IMR-90 (cell line): ENCODE measurements around the gene ATG7. TPM values are rescaled to one million over a fixed set of nuclear protein-coding genes. Genes with fewer than 3 reads are reported as not detected.

Source experiments
- ATAC-seq: fragments of 200-7000 bp; cut with Tn5 transposase; 2 replicates; pipeline ENCODE4 v1.9.1; 2020; ENCODE audit warnings: low read depth, mild to moderate bottlenecking, moderate library complexity
- BruUV-seq: library from RNA; stranded (reverse); fragments of 400-500 nt; replicated peaks from 2 replicates; lab custom pipeline; 2021; lab: Mats Ljungman, UMichigan
- CTCF ChIA-PET: fragments of 300-600 bp; formaldehyde crosslinking; extraction: SDS; loops from one replicate; lab custom pipeline; 2021; ENCODE audit warnings: antibody characterized with exemption; lab: Yijun Ruan, JAX
- POLR2A ChIA-PET: fragments of 300-600 bp; sonication (Branson Sonifier 250); formaldehyde crosslinking; loops from one replicate; lab custom pipeline; 2022; ENCODE audit warnings: antibody characterized with exemption; ENCODE audit not compliant: unreplicated experiment; lab: Charles Lee
- DNase-seq: peaks from one replicate; pipeline ENCODE4 v3.0.0; 2013
- H2AFZ ChIP-seq: replicated peaks from 2 replicates; pipeline ENCODE3; 2013; ENCODE audit warnings: low read length, mild to moderate bottlenecking; ENCODE audit not compliant: poor library complexity
- H2AK5ac ChIP-seq: 2 replicates; pipeline ENCODE4 v1.6.1; 2013; ENCODE audit warnings: low read depth, low read length, inconsistent platforms
- H2AK9ac ChIP-seq: replicated peaks from 2 replicates; pipeline ENCODE3; 2013; ENCODE audit warnings: mild to moderate bottlenecking, low read depth, low read length, moderate library complexity; ENCODE audit not compliant: poor library complexity
- H2BK120ac ChIP-seq: 2 replicates; pipeline ENCODE4 v1.6.1; 2013; ENCODE audit warnings: low read depth, low read length, inconsistent platforms
- H2BK15ac ChIP-seq: 3 replicates; pipeline ENCODE4 v1.6.1; 2013; ENCODE audit warnings: low read depth, low read length, inconsistent platforms
- H2BK20ac ChIP-seq: 2 replicates; pipeline ENCODE4 v1.6.1; 2013; ENCODE audit warnings: low read depth, mild to moderate bottlenecking, inconsistent platforms, low read length, moderate library complexity
- H2BK5ac ChIP-seq: 2 replicates; pipeline ENCODE4 v1.6.1; 2013; ENCODE audit warnings: mild to moderate bottlenecking, low read depth, low read length, inconsistent platforms; ENCODE audit not compliant: poor library complexity, severe bottlenecking
- H3K14ac ChIP-seq: replicated peaks from 2 replicates; pipeline ENCODE4 v1.6.1; 2013; ENCODE audit warnings: low read depth, low read length, inconsistent platforms
- H3K18ac ChIP-seq: 2 replicates; pipeline ENCODE4 v1.6.1; 2013; ENCODE audit warnings: low read depth, low read length, control low read depth
- H3K23ac ChIP-seq: 2 replicates; pipeline ENCODE4 v1.6.1; 2013; ENCODE audit warnings: low read depth, low read length, inconsistent platforms
- H3K27ac ChIP-seq: 2 replicates; pipeline ENCODE4 v1.5.1; 2013; ENCODE audit warnings: mild to moderate bottlenecking, control low read depth, low read length; ENCODE audit not compliant: insufficient read depth
- H3K27me3 ChIP-seq: 2 replicates; pipeline ENCODE4 v1.6.1; 2013; ENCODE audit warnings: low read length; ENCODE audit not compliant: control insufficient read depth, insufficient read depth
- H3K36me3 ChIP-seq: 2 replicates; pipeline ENCODE4 v1.6.1; 2013; ENCODE audit warnings: low read length, mixed read lengths; ENCODE audit not compliant: control insufficient read depth, insufficient read depth
- H3K4ac ChIP-seq: 2 replicates; pipeline ENCODE4 v1.6.1; 2013; ENCODE audit warnings: low read depth, low read length, inconsistent platforms
- H3K4me1 ChIP-seq: 2 replicates; pipeline ENCODE4 v1.6.1; 2013; ENCODE audit warnings: low read length, mixed read lengths; ENCODE audit not compliant: control insufficient read depth, insufficient read depth
- H3K4me2 ChIP-seq: 2 replicates; pipeline ENCODE4 v1.6.1; 2013; ENCODE audit warnings: low read depth, mild to moderate bottlenecking, control low read depth, low read length, moderate library complexity
- H3K4me3 ChIP-seq: 2 replicates; pipeline ENCODE4 v1.5.1; 2013; ENCODE audit warnings: low read depth, mild to moderate bottlenecking, control low read depth, low read length, moderate library complexity; ENCODE audit not compliant: insufficient read depth
- H3K56ac ChIP-seq: 2 replicates; pipeline ENCODE4 v1.6.1; 2013; ENCODE audit warnings: low read length, inconsistent platforms; ENCODE audit not compliant: insufficient read depth; ENCODE audit errors: extremely low read depth
- H3K79me1 ChIP-seq, 2 experiments: 2 replicates each; pipeline ENCODE4 v1.6.1; 2013; ENCODE audit warnings: low read length in 2 of 2, inconsistent platforms in 1 of 2, low read depth in 1 of 2
- H3K9ac ChIP-seq: 2 replicates; pipeline ENCODE4 v1.6.1; 2013; ENCODE audit warnings: low read depth, low read length, control low read depth
- H3K9me1 ChIP-seq: 2 replicates; pipeline ENCODE4 v1.6.1; 2013; ENCODE audit warnings: low read length, inconsistent platforms; ENCODE audit not compliant: insufficient read depth
- H3K9me3 ChIP-seq: 2 replicates; pipeline ENCODE4 v1.6.1; 2013; ENCODE audit warnings: low read length; ENCODE audit not compliant: control insufficient read depth, insufficient read depth
- H4K20me1 ChIP-seq: 2 replicates; pipeline ENCODE4 v1.6.1; 2013; ENCODE audit warnings: low read length, inconsistent platforms; ENCODE audit not compliant: insufficient read depth
- H4K5ac ChIP-seq: 2 replicates; pipeline ENCODE4 v1.6.1; 2013; ENCODE audit warnings: mild to moderate bottlenecking, low read depth, low read length, control low read depth
- H4K8ac ChIP-seq, 2 experiments: 2 replicates each; pipeline ENCODE4 v1.6.1; 2013; ENCODE audit warnings: low read depth in 2 of 2, low read length in 2 of 2, control low read depth in 1 of 2, inconsistent platforms in 1 of 2
- H4K91ac ChIP-seq: 2 replicates; pipeline ENCODE4 v1.6.1; 2013; ENCODE audit warnings: low read depth, low read length, inconsistent platforms; ENCODE audit not compliant: insufficient read depth
- BHLHE40 ChIP-seq: fragments of 150-350 bp; IDR thresholded peaks from 2 replicates; pipeline ENCODE4 v1.6.1; 2016; ENCODE audit warnings: mild to moderate bottlenecking, low read depth, low read length
- CEBPB ChIP-seq: IDR thresholded peaks from 2 replicates; pipeline ENCODE4 v1.6.1; 2012; ENCODE audit warnings: low read depth, low read length, improper control_type of control experiment
- CHD1 ChIP-seq: IDR thresholded peaks from 2 replicates; pipeline ENCODE4 v1.6.1; 2012; ENCODE audit warnings: low read depth, low read length, improper control_type of control experiment
- CTCF ChIP-seq: conservative IDR thresholded peaks from 2 replicates; pipeline ENCODE4 v1.5.1; 2012; ENCODE audit warnings: mild to moderate bottlenecking, low read depth, low read length, improper control_type of control experiment
- ELK1 ChIP-seq: fragments of 150-350 bp; IDR thresholded peaks from 2 replicates; pipeline ENCODE4 v1.6.1; 2016; ENCODE audit warnings: low read depth, mild to moderate bottlenecking, low read length, moderate library complexity, borderline replicate concordance
- FOS ChIP-seq: fragments of 150-350 bp; IDR thresholded peaks from 2 replicates; pipeline ENCODE4 v1.6.1; 2016; ENCODE audit warnings: low read depth, low read length
- MAFK ChIP-seq: IDR thresholded peaks from 2 replicates; pipeline ENCODE4 v1.6.1; 2012; ENCODE audit warnings: low read depth, low read length, improper control_type of control experiment
- MAZ ChIP-seq: IDR thresholded peaks from 2 replicates; pipeline ENCODE4 v1.6.1; 2012; ENCODE audit warnings: low read depth, mild to moderate bottlenecking, low read length, improper control_type of control experiment, moderate library complexity, borderline replicate concordance
- NFE2L2 ChIP-seq: fragments of 150-350 bp; IDR thresholded peaks from 2 replicates; pipeline ENCODE4 v1.6.1; 2016; ENCODE audit warnings: low read depth, mild to moderate bottlenecking, low read length
- POLR2A ChIP-seq: IDR thresholded peaks from 2 replicates; pipeline ENCODE4 v1.6.1; 2012; ENCODE audit warnings: mild to moderate bottlenecking, low read depth, low read length
- RAD21 ChIP-seq: IDR thresholded peaks from 2 replicates; pipeline ENCODE4 v1.6.1; 2012; ENCODE audit warnings: low read length, improper control_type of control experiment
- SMC3 ChIP-seq: fragments of 150-350 bp; IDR thresholded peaks from 2 replicates; pipeline ENCODE4 v1.6.1; 2016; ENCODE audit warnings: low read depth, mild to moderate bottlenecking, antibody characterized with exemption, low read length, moderate library complexity
- USF2 ChIP-seq: fragments of 150-350 bp; IDR thresholded peaks from 2 replicates; pipeline ENCODE4 v1.6.1; 2017; ENCODE audit warnings: mild to moderate bottlenecking, antibody characterized with exemption, low read length, low read depth
- WGBS, 2 experiments: methylation state at CpG; one replicate each; pipeline versions ENCODE4 v1.1.5 to v1.1.7; 2013; ENCODE audit warnings: missing lambda C conversion rate in 2 of 2; ENCODE audit not compliant: insufficient read length in 1 of 2; ENCODE audit errors: extremely low coverage in 2 of 2; 5-methylcytosine and 5-hydroxymethylcytosine counted together
- dilution Hi-C: fragments of 300-500 bp; cut with HindIII; formaldehyde crosslinking; loops from one replicate; pipeline ENCODE4 v1.14.3; 2018; ENCODE audit warnings: low sequenced_read_pairs; ENCODE audit not compliant: unreplicated experiment
- in situ Hi-C: fragments of 300-500 bp; cut with MboI; formaldehyde crosslinking; loops from 3 replicates; pipeline ENCODE4 v1.14.3; 2019; ENCODE audit warnings: low sequenced_read_pairs, inconsistent platforms, mixed read lengths
- intact Hi-C: fragments of 100-400 bp; cut with micrococcal nuclease; formaldehyde crosslinking; loops from 2 replicates; pipeline ENCODE4 v1.10.0; 2022
- polyA plus RNA-seq, 3 experiments: library from polyadenylated mRNA; depleted of rRNA; stranded (reverse); fragments of >200 nt; gene quantifications; 2 replicates each; pipeline ENCODE4 v1.2.3, GENCODE V29; 2012; ENCODE audit warnings: low replicate concordance in 1 of 3
- total RNA-seq: library from RNA; depleted of rRNA; stranded (reverse); fragments of >200 nt; gene quantifications from 2 replicates; pipeline ENCODE4 v1.2.3, GENCODE V29; 2012

Gene ATG7
- total and polyA plus RNA-seq, 2 of the 4 experiments (the other 2 are of a cell fraction), result 15.6 to 51.4 TPM

GRCh38 chr3:11459186-11459824 is 187.1 kb downstream of the ATG7 start:
- no peak for TF ChIP-seq USF2
- no peak for TF ChIP-seq CTCF
- no peak for TF ChIP-seq ELK1
- 0 out of 2 replicates have a peak, but pooled peaks have one; percentile 29 for TF ChIP-seq CEBPB
- TF ChIP-seq SMC3, result no peak
- no peak for TF ChIP-seq MAZ
- no peak for TF ChIP-seq POLR2A
- TF ChIP-seq FOS, result 0 out of 2 replicates have a peak, but pooled peaks have one; percentile 14
- TF ChIP-seq NFE2L2, result no peak
- TF ChIP-seq CHD1, result no peak
- TF ChIP-seq BHLHE40, result no peak
- TF ChIP-seq MAFK, result no peak
- TF ChIP-seq RAD21, result no peak
- Histone ChIP-seq H4K20me1 (no peaks in the 10 kb centered on the region), H4K8ac (peak overlapping the region in 1 of 2 experiments; percentile 42; a peak in 1 of 4 replicates), H4K91ac (no peak overlapping the region; the same call in 1 of the 2 replicates), H3K4me3 (no peak overlapping the region), H3K4me1 (peaks cover 9% of the 10 kb centered on the region), H3K9me3 (no peaks in the 10 kb centered on the region), H2AFZ (no peak overlapping the region), H2AK9ac (no peak overlapping the region), H2BK20ac (peak overlapping the region; percentile 28; the same call in 1 of the 2 replicates), H3K9ac (no peak overlapping the region), H2BK120ac (no peak overlapping the region), H2BK15ac (no peak overlapping the region; the same call in 2 of the 3 replicates), H2BK5ac (peak overlapping the region; percentile 45), H3K27me3 (no peaks in the 10 kb centered on the region), H3K27ac (no peak overlapping the region), H3K4ac (peak overlapping the region; percentile 3; the same call in 1 of the 2 replicates), H4K5ac (no peak overlapping the region), H3K14ac (no peak overlapping the region), H2AK5ac (no peak overlapping the region), H3K56ac (no peak overlapping the region), H3K36me3 (no peaks in the 10 kb centered on the region), H3K23ac (no peak overlapping the region), H3K79me1 (peaks cover 3 to 32% of the 10 kb centered on the region in 2 experiments; a peak in 3 of 4 replicates), H3K4me2 (no peak overlapping the region), H3K9me1 (peaks cover 4% of the 10 kb centered on the region), H3K18ac (peak overlapping the region; percentile 28; the same call in 1 of the 2 replicates)
- DNase-seq (peak; percentile 70), ATAC-seq (peak; percentile 36; the same call in 1 of the 2 replicates)
- ChIA-PET POLR2A (no interaction called here), CTCF (interaction anchor here (0.6 kb wide), 1 partner anchor 25 kb away, joined by 8 read pairs; no protein-coding TSS in a partner anchor)
- no CpG with 5 or more reads among the region's 3 CpGs for WGBS, 2 experiments
- no TSS peak for BruUV-seq
- dilution Hi-C loops (no loop called here), in situ Hi-C loops (no loop called here), intact Hi-C loops (no loop called here)
